Left lung (tissue), 10 donors: ENCODE measurements around the gene RDH14. TPM values are rescaled to one million over a fixed set of nuclear protein-coding genes. Genes with fewer than 3 reads are reported as not detected.

Experiments used
- ATAC-seq: fragments of 200-7000 bp; cut with Tn5 transposase; one replicate; pipeline ENCODE4 v1.9.1; 2020; ENCODE audit warnings: moderate library complexity
- DNase-seq, 4 donors: peaks; one replicate each; pipeline ENCODE4 v3.0.0-alpha.2; 2013 to 2020
- H3K27ac ChIP-seq, 2 donors: fragments of 200-600 bp; sonication (generic) in 1 of 2; one replicate each; pipeline versions ENCODE4 v1.5.0 to v1.8.0; 2020 to 2021
- H3K27me3 ChIP-seq, 2 donors: fragments of 200-600 bp; sonication (generic) in 1 of 2; one replicate each; pipeline versions ENCODE4 v1.5.0 to v1.8.0; 2020 to 2021
- H3K36me3 ChIP-seq, 2 donors: fragments of 200-600 bp; sonication (generic) in 1 of 2; one replicate each; pipeline versions ENCODE4 v1.5.0 to v1.8.0; 2020 to 2021
- H3K4me1 ChIP-seq, 2 donors: fragments of 200-600 bp; one replicate each; pipeline ENCODE4 v1.8.0; 2021
- H3K4me3 ChIP-seq, 2 donors: fragments of 200-600 bp; sonication (generic) in 1 of 2; one replicate each; pipeline versions ENCODE4 v1.5.0 to v1.8.0; 2020 to 2021; ENCODE audit warnings: mild to moderate bottlenecking in 1 of 2
- H3K9me3 ChIP-seq, 2 donors: fragments of 200-600 bp; sonication (generic) in 1 of 2; one replicate each; pipeline versions ENCODE4 v1.5.0 to v1.8.0; 2020 to 2021
- intact Hi-C, 2 donors: fragments of 100-400 bp; cut with DNase I; formaldehyde crosslinking; loops; one replicate each; pipeline versions ENCODE4 v1.11.2 to v1.14.2; 2022
- polyA plus RNA-seq, 6 donors: library from polyadenylated mRNA; unstranded; fragments of 120-200 nt; gene quantifications; one replicate each; pipeline ENCODE4 v1.2.1, GENCODE V29; 2013; ENCODE audit not compliant: insufficient read length in 6 of 6
- total RNA-seq, 2 donors: library from RNA; stranded (reverse); fragmentation: NEBNext Ultra II Directional; extraction: Animal tissue kit (Norgen Biotek cat#: 25700); gene quantifications; one replicate each; pipeline ENCODE4 v1.2.1, GENCODE V29; 2021
- TF ChIP-seq, protein P1 (sequence below), 2 donors: fragments of 200-600 bp; sonication (generic) in 1 of 2; IDR thresholded peaks; one replicate each; pipeline versions ENCODE4 v1.5.0 to v1.8.0; 2021; ENCODE audit warnings: antibody characterized with exemption in 2 of 2
- donor health status: DM: no; HTN: yes; CAD: no.
- donor health status: DM: no; HTN: no; CAD: no.

RDH14 gene
- total and polyA plus RNA-seq, 8 donors: 19.6 to 45.6 (median 40.3) TPM

DNA sequence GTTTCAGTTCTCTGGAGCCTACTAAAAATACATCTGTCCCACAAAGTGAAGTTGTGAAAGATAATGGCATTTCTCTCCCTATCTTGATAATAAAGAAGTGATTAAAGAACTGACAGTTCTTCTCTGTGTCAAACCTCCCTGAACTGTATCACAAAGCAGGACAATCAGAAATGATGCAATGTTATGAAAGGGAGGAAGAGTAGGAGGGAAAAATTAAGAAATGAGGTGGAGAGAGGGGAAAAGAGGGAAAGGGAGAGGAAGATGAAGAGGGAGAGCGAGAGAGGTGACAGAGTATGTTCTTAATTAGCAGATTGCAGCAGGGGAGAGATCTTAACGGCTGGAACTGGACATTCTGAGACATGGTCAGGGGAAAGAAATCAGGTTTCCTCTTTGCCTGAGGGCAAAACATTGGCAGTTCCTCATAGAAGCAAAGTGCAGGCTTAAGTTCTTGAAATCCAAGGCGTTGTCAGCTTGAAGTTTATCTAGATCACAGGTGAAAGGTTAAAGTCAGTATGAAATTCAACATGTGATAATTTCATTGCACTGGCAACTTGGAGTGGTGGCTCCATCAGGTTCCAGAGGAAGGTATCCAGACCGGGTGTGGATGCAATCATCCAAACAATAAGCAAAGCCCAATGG, 54.6 kb downstream of the RDH14 start:
- no peak overlapping the region for H3K4me3 ChIP-seq
- TF ChIP-seq, protein P1, sequence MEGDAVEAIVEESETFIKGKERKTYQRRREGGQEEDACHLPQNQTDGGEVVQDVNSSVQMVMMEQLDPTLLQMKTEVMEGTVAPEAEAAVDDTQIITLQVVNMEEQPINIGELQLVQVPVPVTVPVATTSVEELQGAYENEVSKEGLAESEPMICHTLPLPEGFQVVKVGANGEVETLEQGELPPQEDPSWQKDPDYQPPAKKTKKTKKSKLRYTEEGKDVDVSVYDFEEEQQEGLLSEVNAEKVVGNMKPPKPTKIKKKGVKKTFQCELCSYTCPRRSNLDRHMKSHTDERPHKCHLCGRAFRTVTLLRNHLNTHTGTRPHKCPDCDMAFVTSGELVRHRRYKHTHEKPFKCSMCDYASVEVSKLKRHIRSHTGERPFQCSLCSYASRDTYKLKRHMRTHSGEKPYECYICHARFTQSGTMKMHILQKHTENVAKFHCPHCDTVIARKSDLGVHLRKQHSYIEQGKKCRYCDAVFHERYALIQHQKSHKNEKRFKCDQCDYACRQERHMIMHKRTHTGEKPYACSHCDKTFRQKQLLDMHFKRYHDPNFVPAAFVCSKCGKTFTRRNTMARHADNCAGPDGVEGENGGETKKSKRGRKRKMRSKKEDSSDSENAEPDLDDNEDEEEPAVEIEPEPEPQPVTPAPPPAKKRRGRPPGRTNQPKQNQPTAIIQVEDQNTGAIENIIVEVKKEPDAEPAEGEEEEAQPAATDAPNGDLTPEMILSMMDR (IDR thresholded peaks at IDR 0.05): no peak
- H3K9me3 ChIP-seq: no peaks in the 10 kb centered on the region
- H3K36me3 ChIP-seq: no peaks in the 10 kb centered on the region
- intact Hi-C loops: no loop called here
- DNase-seq (no peak), ATAC-seq (no peak)
- H3K27me3 ChIP-seq: no peaks in the 10 kb centered on the region
- H3K4me1 ChIP-seq: no peaks in the 10 kb centered on the region
- no peak overlapping the region for H3K27ac ChIP-seq

Other genes with a start within 250 kb of the RDH14 start
- gene NT5C1B, start 28.9 kb upstream of the RDH14 start, total RNA-seq: not detected
- 1 to 10 TPM; 1.2 to 1.9 (median 1.3) TPM for gene NT5C1B, start 28.9 kb upstream of the RDH14 start, polyA plus RNA-seq